DOHH2 (cell line): ENCODE measurements around the gene TBX20.

ENCODE experiments used
- EZH2phosphoT487 ChIP-seq: fragments of 200-600 bp; sonication (generic); IDR thresholded peaks from 2 replicates; pipeline ENCODE4 v1.6.1; 2017; ENCODE audit warnings: borderline replicate concordance, mild to moderate bottlenecking, antibody characterized with exemption, low read length, moderate library complexity, mixed read lengths
- TF ChIP-seq, protein P1 (sequence below): fragments of 200-600 bp; sonication (generic); IDR thresholded peaks from one replicate; pipeline ENCODE4 v1.5.1; 2014; ENCODE audit warnings: antibody characterized with exemption, mild to moderate bottlenecking, low read depth, low read length; ENCODE audit not compliant: poor library complexity, severe bottlenecking

DNA sequence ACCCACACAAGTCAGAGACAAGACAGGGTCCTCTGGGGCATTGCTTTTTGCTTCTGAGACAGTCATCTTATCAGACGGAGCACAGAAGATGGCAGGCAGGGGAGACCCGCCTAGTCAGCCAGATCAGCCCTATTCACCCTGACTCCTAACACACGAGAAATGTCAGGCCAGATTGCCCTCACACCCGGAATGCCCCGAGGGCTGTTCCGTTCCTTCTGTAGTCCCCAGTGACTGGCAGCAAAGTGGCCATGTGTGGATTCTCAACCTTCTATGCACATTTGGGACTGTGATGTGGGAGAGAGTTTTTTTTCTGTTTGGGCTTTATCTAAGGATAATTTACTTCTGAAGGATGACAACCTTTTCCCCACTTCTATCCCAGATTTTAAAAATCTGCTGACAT is 35.5 kb upstream of the TBX20 start:
- TF ChIP-seq, protein P1, sequence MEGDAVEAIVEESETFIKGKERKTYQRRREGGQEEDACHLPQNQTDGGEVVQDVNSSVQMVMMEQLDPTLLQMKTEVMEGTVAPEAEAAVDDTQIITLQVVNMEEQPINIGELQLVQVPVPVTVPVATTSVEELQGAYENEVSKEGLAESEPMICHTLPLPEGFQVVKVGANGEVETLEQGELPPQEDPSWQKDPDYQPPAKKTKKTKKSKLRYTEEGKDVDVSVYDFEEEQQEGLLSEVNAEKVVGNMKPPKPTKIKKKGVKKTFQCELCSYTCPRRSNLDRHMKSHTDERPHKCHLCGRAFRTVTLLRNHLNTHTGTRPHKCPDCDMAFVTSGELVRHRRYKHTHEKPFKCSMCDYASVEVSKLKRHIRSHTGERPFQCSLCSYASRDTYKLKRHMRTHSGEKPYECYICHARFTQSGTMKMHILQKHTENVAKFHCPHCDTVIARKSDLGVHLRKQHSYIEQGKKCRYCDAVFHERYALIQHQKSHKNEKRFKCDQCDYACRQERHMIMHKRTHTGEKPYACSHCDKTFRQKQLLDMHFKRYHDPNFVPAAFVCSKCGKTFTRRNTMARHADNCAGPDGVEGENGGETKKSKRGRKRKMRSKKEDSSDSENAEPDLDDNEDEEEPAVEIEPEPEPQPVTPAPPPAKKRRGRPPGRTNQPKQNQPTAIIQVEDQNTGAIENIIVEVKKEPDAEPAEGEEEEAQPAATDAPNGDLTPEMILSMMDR = no peak
- no peak for TF ChIP-seq EZH2phosphoT487
